ENCODE data around the gene SLFNL1. TPM values are rescaled to one million over a fixed set of nuclear protein-coding genes. Genes with fewer than 3 reads are reported as not detected.

The SLFNL1 gene
- total RNA-seq, 2 experiments from 2014 or later = 0.08 to 0.17 TPM

DNA sequence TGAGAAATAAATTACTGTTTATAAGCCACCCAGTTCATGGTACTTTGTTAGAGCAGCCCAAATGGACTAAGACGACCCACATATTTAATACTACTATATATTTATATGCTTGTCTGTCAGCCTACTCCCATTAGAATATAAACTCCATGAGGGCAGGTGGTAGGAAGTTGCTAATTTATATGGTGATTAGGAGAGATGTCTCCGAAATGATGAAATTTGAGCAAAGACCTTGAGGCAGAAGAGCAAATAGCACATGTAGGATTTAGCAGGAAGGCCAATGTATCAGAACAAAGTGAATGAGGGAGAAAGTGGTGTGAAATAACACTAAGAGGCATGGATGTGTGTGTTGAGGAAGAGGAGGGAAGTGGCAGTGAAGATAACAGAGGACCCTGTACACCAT lies 10.6 kb upstream of the SLFNL1 start:
- no peak for ATAC-seq (ENCODE audit: poor library complexity)
- no peaks in the 10 kb centered on the region for H3K9me3 Mint-ChIP-seq
- Histone ChIP-seq H3K27me3 (ENCODE audit: control insufficient read depth in 1 of 2, insufficient read depth in 2 of 2, low read length in 2 of 2) (no peaks in the 10 kb centered on the region), H3K4me1 (ENCODE audit: insufficient read depth, low read length) (no peaks in the 10 kb centered on the region), H3K27ac (ENCODE audit: low read depth in 1 of 2, low read length in 2 of 2) (no peak overlapping the region), H3K4me3 (ENCODE audit: low read length) (no peak overlapping the region), H3K9me3 (ENCODE audit: control insufficient read depth in 1 of 2, insufficient read depth in 1 of 2, low read length in 2 of 2) (no peaks in the 10 kb centered on the region), H3K36me3 (ENCODE audit: insufficient read depth, low read length) (peaks cover 61% of the 10 kb centered on the region)
- peaks cover 62% of the 10 kb centered on the region for H3K36me3 Mint-ChIP-seq (ENCODE audit: low read depth)
- no peak for TF ChIP-seq CTCF (IDR thresholded peaks at IDR 0.05)
- CTCF ChIA-PET = no interaction called here
- POLR2A ChIA-PET = no interaction called here
- H3K4me3 Mint-ChIP-seq = no peak overlapping the region
- H3K27me3 Mint-ChIP-seq = no peaks in the 10 kb centered on the region
- intact Hi-C loops (cut with DNase I, micrococcal nuclease) = no loop called here
- DNase-seq = no peak
- no peaks in the 10 kb centered on the region for H3K4me1 Mint-ChIP-seq (ENCODE audit: low read depth)
- H3K27ac Mint-ChIP-seq = no peak overlapping the region

DNA sequence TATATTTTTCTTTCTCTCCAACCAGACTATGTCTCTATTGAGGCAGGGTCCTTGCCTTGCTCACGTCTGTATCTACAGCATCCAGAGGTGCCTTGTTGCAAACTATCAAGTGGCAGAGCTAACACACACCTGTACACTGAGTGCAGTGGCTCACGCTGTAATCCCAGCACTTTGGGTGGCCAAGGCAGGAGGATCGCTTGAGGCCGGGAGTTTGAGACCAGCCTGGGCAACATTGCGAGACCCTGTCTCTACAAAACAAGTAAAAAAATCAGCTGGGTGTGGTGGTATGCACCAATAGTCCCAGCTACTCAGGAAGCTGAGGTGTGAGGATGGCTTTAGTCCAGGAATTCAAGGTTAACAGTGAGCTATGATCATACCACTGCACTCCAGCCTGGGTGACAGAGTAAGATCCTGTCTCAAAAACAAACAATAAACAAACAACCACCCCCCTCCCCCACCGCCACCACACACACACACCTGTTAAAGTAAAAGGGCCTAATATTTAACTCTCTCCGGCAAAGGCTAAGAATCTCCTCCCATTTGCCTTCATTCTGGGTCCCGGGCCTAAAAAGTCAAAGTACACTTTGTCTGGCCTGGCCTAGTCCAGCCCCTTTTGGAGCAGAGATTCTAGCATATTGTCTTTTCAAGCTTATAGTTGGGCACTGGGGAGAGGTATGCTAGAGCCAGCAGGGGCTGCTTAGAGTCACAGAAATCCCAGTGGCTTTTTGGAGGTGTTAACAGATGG lies 9.5 kb upstream of the SLFNL1 start:
- H3K36me3 Mint-ChIP-seq (ENCODE audit: low read depth) = peaks cover 67% of the 10 kb centered on the region
- ChIA-PET POLR2A (no interaction called here), CTCF (no interaction called here)
- DNase-seq = no peak
- no peaks in the 10 kb centered on the region for H3K9me3 ChIP-seq (ENCODE audit: control insufficient read depth in 1 of 2, insufficient read depth in 1 of 2, low read length in 2 of 2)
- H3K4me1 Mint-ChIP-seq (ENCODE audit: low read depth) = peaks cover 5% of the 10 kb centered on the region
- intact Hi-C loops (cut with DNase I, micrococcal nuclease) = no loop called here
- H3K27ac ChIP-seq (ENCODE audit: low read depth in 1 of 2, low read length in 2 of 2) = no peak overlapping the region
- no peak overlapping the region for H3K4me3 Mint-ChIP-seq
- no peaks in the 10 kb centered on the region for H3K27me3 ChIP-seq (ENCODE audit: control insufficient read depth in 1 of 2, insufficient read depth in 2 of 2, low read length in 2 of 2)
- H3K9me3 Mint-ChIP-seq = no peaks in the 10 kb centered on the region
- ATAC-seq (ENCODE audit: poor library complexity) = no peak
- no peak overlapping the region for H3K27ac Mint-ChIP-seq
- peaks cover 2% of the 10 kb centered on the region for H3K4me1 ChIP-seq (ENCODE audit: insufficient read depth, low read length)
- no peak overlapping the region for H3K4me3 ChIP-seq (ENCODE audit: low read length)
- H3K27me3 Mint-ChIP-seq = no peaks in the 10 kb centered on the region
- H3K36me3 ChIP-seq (ENCODE audit: insufficient read depth, low read length) = peaks cover 55% of the 10 kb centered on the region
- no peak for TF ChIP-seq CTCF (IDR thresholded peaks at IDR 0.05)

GRCh38 chr1:41028034-41028642 lies 6.6 kb upstream of the SLFNL1 start:
- peaks cover 58% of the 10 kb centered on the region for H3K36me3 Mint-ChIP-seq (ENCODE audit: low read depth)

More at GRCh38 chr1:41028034-41028642, 6.6 kb upstream of the SLFNL1 start:
- no peak overlapping the region for H3K4me3 ChIP-seq (ENCODE audit: low read length)
- Mint-ChIP-seq H3K4me1 (ENCODE audit: low read depth) (peaks cover 5% of the 10 kb centered on the region), H3K9me3 (no peaks in the 10 kb centered on the region), H3K27ac (no peak overlapping the region), H3K4me3 (no peak overlapping the region), H3K27me3 (no peaks in the 10 kb centered on the region)
- intact Hi-C loops (cut with DNase I, micrococcal nuclease) = no loop called here
- DNase-seq (no peak), ATAC-seq (ENCODE audit: poor library complexity) (no peak)
- peaks cover 2% of the 10 kb centered on the region for H3K4me1 ChIP-seq (ENCODE audit: insufficient read depth, low read length)
- H3K27me3 ChIP-seq (ENCODE audit: control insufficient read depth in 1 of 2, insufficient read depth in 2 of 2, low read length in 2 of 2) = no peaks in the 10 kb centered on the region
- no peaks in the 10 kb centered on the region for H3K9me3 ChIP-seq (ENCODE audit: control insufficient read depth in 1 of 2, insufficient read depth in 1 of 2, low read length in 2 of 2)
- ChIA-PET POLR2A (no interaction called here), CTCF (no interaction called here)
- TF ChIP-seq CTCF (IDR thresholded peaks at IDR 0.05) = no peak
- peaks cover 47% of the 10 kb centered on the region for H3K36me3 ChIP-seq (ENCODE audit: insufficient read depth, low read length)
- no peak overlapping the region for H3K27ac ChIP-seq (ENCODE audit: low read depth in 1 of 2, low read length in 2 of 2)
